Activated naive CD4-positive, alpha-beta T cell treated with anti-CD3 and anti-CD28 coated beads, Interleukin-2, amount 10 ng/mL, durations not matched to agents 7 days and 5 days (primary cell): Measurements from ENCODE around the gene SMG9.

Experiments
- CTCF ChIA-PET: fragments of 350-600 bp; sonication (Branson Sonifier 250); formaldehyde crosslinking; loops from one replicate; lab custom pipeline; 2021; ENCODE audit warnings: antibody characterized with exemption; lab: Charles Lee
- DNase-seq: peaks from one replicate; pipeline ENCODE4 v3.0.0-alpha.2; 2020
- H3K27ac Mint-ChIP-seq: one replicate; pipeline ENCODE4 v1.8.0; 2021; ENCODE audit warnings: mild to moderate bottlenecking, moderate library complexity, mixed read lengths
- H3K27me3 Mint-ChIP-seq: one replicate; pipeline ENCODE4 v1.8.0; 2021; ENCODE audit warnings: mild to moderate bottlenecking, mixed read lengths
- H3K36me3 Mint-ChIP-seq: one replicate; pipeline ENCODE4 v1.8.0; 2021; ENCODE audit warnings: mixed read lengths
- H3K4me1 Mint-ChIP-seq: one replicate; pipeline ENCODE4 v1.8.0; 2021; ENCODE audit warnings: mixed read lengths
- H3K4me3 Mint-ChIP-seq: one replicate; pipeline ENCODE4 v1.8.0; 2021; ENCODE audit warnings: mild to moderate bottlenecking, moderate library complexity, mixed read lengths
- H3K9me3 Mint-ChIP-seq: one replicate; pipeline ENCODE4 v1.8.0; 2021; ENCODE audit warnings: mixed read lengths

SMG9 gene

DNA sequence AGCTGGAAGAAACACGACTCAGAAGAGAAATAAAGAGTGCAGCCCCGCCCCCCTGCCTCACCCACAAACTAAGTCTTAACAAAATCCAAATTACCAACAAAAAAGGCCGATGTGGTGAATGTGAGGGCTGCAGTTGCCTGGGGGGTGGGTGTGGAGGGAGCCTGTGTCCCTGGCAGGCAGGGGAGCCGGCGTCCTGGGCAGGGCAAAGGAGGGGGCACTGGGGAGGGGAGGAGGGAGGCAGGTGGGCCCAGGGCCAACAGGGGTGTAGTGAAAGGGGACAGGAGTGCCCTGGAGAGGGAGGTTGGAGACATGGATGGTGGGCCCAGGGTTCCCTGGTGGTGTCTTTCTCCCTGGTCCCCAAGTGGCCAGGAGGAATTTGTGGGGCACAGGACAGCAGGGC, 34.8 kb downstream of the SMG9 start:
- Mint-ChIP-seq H3K36me3 (no peaks in the 10 kb centered on the region), H3K4me1 (no peaks in the 10 kb centered on the region), H3K27ac (no peak overlapping the region), H3K4me3 (no peak overlapping the region), H3K9me3 (no peaks in the 10 kb centered on the region), H3K27me3 (peaks cover 5% of the 10 kb centered on the region)
- DNase-seq = no peak
- CTCF ChIA-PET = interaction anchor here (1.0 kb wide), 1 partner anchor 165 kb away, joined by 3 read pairs; no protein-coding TSS in a partner anchor

DNA sequence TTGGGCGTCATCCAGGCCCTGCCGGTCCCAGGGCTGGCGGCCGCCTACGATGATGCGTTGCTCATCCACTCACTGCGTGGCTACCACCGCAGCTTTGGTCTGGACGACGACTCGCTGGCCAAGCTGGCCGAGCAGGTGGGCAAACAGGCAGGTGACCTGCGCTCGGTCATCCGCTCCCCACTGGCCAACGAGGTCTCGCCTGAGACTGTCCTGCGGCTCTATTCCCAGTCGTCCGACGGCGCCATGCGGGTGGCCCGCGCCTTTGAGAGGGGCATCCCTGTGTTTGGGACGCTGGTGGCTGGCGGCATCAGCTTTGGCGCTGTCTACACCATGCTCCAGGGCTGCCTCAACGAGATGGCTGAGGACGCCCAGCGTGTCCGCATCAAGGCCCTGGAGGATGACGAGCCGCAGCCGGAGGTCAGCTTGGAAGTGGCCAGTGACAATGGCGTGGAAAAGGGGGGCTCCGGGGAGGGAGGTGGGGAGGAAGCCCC, 35.3 kb downstream of the SMG9 start:
- H3K27ac Mint-ChIP-seq = no peak overlapping the region
- CTCF ChIA-PET = interaction anchor here (1.0 kb wide), 1 partner anchor 164 kb away, joined by 3 read pairs; no protein-coding TSS in a partner anchor

DNA sequence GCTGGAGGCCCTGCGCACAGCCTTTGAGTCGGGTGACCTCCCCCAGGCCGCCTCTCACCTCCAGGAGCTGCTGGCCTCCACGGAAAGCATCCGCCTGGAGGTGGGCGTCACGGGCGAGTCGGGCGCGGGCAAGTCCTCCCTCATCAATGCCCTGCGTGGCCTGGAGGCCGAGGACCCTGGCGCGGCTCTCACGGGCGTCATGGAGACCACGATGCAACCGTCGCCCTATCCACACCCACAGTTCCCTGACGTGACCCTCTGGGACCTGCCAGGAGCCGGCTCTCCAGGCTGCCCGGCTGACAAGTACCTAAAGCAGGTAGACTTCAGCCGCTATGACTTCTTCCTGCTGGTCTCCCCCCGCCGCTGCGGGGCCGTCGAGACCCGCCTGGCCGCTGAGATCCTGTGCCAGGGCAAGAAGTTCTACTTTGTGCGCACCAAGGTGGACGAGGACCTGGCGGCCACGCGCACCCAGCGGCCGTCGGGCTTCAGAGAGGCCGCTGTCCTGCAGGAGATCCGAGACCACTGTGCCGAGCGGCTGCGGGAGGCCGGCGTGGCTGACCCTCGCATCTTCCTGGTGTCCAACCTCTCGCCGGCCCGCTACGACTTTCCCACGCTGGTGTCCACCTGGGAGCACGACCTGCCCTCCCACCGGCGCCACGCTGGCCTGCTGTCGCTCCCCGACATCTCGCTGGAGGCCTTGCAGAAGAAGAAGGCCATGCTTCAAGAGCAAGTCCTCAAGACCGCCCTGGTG, 36.0 kb downstream of the SMG9 start:
- no peaks in the 10 kb centered on the region for H3K4me1 Mint-ChIP-seq
- CTCF ChIA-PET = no interaction called here
- DNase-seq = no peak
- H3K36me3 Mint-ChIP-seq = no peaks in the 10 kb centered on the region
- no peaks in the 10 kb centered on the region for H3K9me3 Mint-ChIP-seq
- H3K27ac Mint-ChIP-seq = no peak overlapping the region
- H3K27me3 Mint-ChIP-seq = peaks cover 8% of the 10 kb centered on the region
- H3K4me3 Mint-ChIP-seq = no peak overlapping the region

More for the DNA sequence above, 35.3 kb downstream of the SMG9 start:
- no peak for DNase-seq
- Mint-ChIP-seq H3K36me3 (no peaks in the 10 kb centered on the region), H3K4me1 (no peaks in the 10 kb centered on the region), H3K27me3 (peaks cover 8% of the 10 kb centered on the region), H3K9me3 (no peaks in the 10 kb centered on the region), H3K4me3 (no peak overlapping the region)

DNA sequence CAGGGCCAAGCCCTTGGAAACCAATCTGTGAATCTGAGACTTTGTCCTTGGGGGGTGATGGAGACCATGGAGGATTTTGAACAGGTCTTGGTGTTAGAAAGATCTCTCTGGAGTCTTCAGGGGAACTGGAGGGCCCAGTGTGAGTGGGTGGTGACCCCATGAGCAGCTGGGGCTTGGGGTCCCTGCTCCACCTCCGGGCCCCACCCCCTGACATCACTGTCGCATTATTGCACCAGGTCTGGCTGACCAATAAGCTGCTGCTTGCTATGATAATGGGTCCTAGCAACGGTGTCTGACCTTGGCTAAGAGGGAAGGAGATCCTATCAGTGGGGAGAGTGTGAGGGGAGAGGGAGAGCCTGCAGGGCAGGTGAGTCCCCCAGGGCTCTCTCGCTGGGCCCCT, 39.0 kb downstream of the SMG9 start, which contains the start of gene IRGC:
TSS of gene IRGC (plus strand) at position 301 of the 400 bp plus-strand sequence. CDS start 2,483 bp downstream, outside the sequence.
- Mint-ChIP-seq H3K4me3 (no peak within 1 kb of the TSS), H3K36me3 (no peaks in the 10 kb centered on the region), H3K9me3 (no peaks in the 10 kb centered on the region), H3K4me1 (no peaks in the 10 kb centered on the region), H3K27me3 (peaks cover 8% of the 10 kb centered on the region), H3K27ac (no peak within 1 kb of the TSS)
- CTCF ChIA-PET = no interaction called here
- no peak for DNase-seq

DNA sequence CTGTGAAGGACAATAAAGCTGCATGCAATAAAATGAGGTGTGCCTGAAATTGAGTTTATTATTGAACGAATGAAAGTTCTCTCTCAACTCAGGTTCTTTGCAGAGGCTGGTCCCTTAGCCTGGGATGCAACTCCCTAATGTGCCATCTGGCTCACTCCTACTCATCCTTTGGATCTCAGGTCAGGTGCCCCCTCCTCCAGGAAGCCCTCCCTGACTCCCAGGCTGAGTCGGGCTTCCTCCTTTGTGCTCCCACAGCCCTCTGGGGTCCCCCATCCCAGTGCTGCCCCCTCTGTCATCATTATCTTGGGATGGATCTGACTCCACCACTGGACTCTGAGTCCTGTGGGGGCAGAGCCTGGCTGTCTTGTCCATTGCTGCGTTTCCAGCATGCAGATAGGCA, 41.6 kb downstream of the SMG9 start:
- Mint-ChIP-seq H3K4me3 (no peak overlapping the region), H3K4me1 (no peaks in the 10 kb centered on the region)
- CTCF ChIA-PET = no interaction called here

DNA sequence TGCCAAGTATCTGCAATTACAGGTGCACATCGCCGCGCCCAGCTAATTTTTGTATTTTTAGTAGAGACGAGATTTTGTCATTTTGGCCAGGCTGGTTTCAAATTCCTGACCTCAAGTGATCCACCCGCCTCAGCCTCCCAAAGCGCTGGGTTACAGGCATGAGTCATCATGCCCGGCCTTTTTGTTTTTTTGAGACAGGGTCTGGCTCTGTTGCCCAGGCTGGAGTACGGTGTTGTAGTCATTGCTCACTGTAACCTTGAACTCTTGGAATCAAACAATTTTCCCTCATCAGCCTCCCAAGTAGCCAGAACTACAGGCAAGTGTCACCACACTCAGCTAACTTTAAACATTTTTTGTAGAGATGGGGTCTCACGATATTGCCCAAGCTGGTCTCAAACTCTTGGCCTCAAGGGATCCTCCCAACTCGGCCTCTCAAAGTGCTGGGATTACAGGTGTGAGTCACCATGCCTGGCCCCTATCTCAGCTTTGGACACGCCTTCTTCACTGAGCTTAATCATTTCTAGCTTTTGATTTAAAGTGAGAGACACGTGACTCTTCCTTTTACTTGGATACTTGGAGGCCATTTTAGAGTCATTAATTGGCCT, 42.9 kb downstream of the SMG9 start:
- DNase-seq = no peak
- CTCF ChIA-PET = no interaction called here
- peaks cover 8% of the 10 kb centered on the region for H3K9me3 Mint-ChIP-seq

More for the DNA sequence above, 41.6 kb downstream of the SMG9 start:
- Mint-ChIP-seq H3K27ac (no peak overlapping the region), H3K9me3 (peaks cover 6% of the 10 kb centered on the region), H3K36me3 (no peaks in the 10 kb centered on the region), H3K27me3 (peaks cover 12% of the 10 kb centered on the region)
- DNase-seq = no peak

DNA sequence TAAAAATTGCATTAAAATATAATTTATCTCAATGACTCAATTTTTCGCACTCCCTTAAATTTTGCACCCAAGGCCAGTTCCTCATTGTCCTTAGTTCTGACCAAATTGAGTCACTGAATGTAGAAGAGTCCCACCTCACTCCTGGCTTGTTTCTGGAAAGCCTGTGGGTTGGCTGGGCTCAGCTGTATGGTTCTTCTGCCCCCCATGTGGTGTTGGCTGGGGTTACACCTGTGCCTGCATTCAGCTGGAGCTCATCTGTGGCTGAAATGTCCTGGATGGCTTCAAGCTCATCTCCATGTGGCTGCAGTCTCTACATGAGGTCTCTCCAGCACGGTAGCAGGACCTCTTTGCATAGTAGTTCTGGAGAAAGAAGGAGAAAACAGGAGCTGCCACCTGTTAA, 46.0 kb downstream of the SMG9 start:
- Mint-ChIP-seq H3K4me3 (no peak overlapping the region), H3K27me3 (peaks cover 12% of the 10 kb centered on the region), H3K4me1 (no peaks in the 10 kb centered on the region), H3K9me3 (peaks cover 8% of the 10 kb centered on the region), H3K27ac (no peak overlapping the region), H3K36me3 (no peaks in the 10 kb centered on the region)
- CTCF ChIA-PET = interaction anchor here (1.2 kb wide), 1 partner anchor 36 kb away, joined by 3 read pairs; no protein-coding TSS in a partner anchor
- DNase-seq = no peak

More for the DNA sequence above, 42.9 kb downstream of the SMG9 start:
- Mint-ChIP-seq H3K4me1 (no peaks in the 10 kb centered on the region), H3K27me3 (peaks cover 12% of the 10 kb centered on the region), H3K36me3 (no peaks in the 10 kb centered on the region), H3K4me3 (no peak overlapping the region), H3K27ac (no peak overlapping the region)

DNA sequence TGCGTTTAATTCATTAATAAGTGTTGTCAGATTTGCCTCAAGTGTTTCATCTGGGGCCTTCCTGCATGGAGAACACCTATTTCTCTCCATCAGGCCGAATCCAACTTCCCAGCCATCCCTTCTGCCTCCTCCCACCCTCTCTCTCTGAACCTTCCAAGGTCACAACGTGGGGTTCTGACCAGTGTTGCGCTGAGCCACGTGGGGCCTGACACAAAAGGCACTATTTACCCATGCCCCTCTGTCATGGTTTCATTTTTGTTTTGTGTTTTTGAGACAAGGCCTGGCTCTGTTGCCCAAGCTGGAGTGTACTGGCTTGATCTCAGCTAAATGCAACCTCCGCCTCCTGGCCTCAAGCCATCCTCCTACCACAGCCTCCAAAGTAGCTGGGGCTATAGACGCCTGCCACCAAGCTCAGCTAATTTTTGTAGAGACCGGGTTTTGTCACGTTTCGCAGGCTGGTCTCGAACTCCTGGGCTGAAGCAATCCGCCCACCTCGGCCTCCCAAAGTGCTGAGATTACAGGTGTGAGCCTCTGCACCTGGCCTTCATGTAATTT, 47.5 kb downstream of the SMG9 start:
- Mint-ChIP-seq H3K4me1 (peaks cover 2% of the 10 kb centered on the region), H3K9me3 (peaks cover 8% of the 10 kb centered on the region), H3K36me3 (no peaks in the 10 kb centered on the region), H3K4me3 (no peak overlapping the region), H3K27ac (no peak overlapping the region), H3K27me3 (peaks cover 8% of the 10 kb centered on the region)
- CTCF ChIA-PET = interaction anchor here (1.2 kb wide), 1 partner anchor 38 kb away, joined by 3 read pairs; no protein-coding TSS in a partner anchor
- DNase-seq = no peak

DNA sequence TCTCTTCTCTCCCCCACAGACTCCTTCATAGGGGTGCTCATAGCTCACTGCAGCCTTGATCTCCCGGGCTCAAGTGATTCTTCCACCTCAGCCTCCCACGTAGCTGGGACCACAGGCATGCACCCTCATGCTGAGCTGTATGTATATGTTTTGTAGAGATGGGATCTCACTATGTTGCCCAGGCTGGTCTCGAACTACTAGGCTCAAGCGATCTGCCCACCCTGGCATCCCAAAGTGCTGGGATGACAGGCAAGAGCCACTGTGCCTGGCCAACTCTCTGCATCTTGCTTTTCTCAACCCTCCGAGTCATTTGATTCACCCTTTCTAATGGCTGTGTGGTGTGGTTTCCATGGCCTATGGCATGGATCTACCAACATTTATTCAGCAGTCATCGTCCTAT, 49.0 kb downstream of the SMG9 start:
- Mint-ChIP-seq H3K4me3 (no peak overlapping the region), H3K36me3 (peaks cover 2% of the 10 kb centered on the region), H3K27ac (no peak overlapping the region), H3K4me1 (peaks cover 11% of the 10 kb centered on the region), H3K27me3 (peaks cover 8% of the 10 kb centered on the region), H3K9me3 (peaks cover 9% of the 10 kb centered on the region)
- no peak for DNase-seq
- CTCF ChIA-PET = no interaction called here

DNA sequence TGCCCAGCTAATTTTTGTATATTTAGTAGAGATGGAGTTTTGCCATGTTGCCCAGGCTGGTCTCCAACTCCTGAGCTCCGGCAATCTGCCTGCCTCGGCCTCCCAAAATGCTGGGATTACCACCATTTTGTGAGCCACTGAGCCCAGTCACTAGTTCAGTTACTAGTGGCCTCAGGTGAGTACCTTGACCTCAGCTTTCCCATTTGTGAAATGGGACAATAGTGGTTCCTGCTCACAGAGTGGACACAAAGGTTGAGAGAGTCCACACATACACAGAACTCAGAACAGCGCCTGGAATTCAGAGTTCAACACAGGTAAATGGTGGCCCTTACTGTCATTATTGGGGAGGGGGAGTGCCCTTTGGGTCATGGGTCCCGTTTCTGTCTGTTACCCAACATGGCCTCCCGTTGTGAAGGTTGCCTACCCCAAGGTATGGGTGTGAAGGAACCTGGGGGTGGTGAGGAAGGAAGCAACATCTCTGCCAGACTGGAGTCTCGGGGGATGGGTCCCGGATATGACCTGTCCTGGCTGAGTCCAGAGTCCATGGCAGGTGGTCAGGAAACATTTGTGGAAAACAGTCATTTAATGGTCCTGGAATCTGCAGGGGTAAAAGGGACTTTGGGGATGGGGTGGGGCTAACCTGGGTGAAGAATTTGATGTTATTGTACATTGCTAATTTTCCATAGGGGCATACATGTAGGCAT, 50.6 kb downstream of the SMG9 start:
- Mint-ChIP-seq H3K4me1 (peaks cover 26% of the 10 kb centered on the region), H3K9me3 (peaks cover 8% of the 10 kb centered on the region), H3K4me3 (no peak overlapping the region), H3K36me3 (peaks cover 2% of the 10 kb centered on the region), H3K27ac (no peak overlapping the region), H3K27me3 (peaks cover 21% of the 10 kb centered on the region)
- CTCF ChIA-PET = interaction anchor here (0.5 kb wide), 1 partner anchor 10 kb away, joined by 3 read pairs; no protein-coding TSS in a partner anchor
- no peak for DNase-seq

DNA sequence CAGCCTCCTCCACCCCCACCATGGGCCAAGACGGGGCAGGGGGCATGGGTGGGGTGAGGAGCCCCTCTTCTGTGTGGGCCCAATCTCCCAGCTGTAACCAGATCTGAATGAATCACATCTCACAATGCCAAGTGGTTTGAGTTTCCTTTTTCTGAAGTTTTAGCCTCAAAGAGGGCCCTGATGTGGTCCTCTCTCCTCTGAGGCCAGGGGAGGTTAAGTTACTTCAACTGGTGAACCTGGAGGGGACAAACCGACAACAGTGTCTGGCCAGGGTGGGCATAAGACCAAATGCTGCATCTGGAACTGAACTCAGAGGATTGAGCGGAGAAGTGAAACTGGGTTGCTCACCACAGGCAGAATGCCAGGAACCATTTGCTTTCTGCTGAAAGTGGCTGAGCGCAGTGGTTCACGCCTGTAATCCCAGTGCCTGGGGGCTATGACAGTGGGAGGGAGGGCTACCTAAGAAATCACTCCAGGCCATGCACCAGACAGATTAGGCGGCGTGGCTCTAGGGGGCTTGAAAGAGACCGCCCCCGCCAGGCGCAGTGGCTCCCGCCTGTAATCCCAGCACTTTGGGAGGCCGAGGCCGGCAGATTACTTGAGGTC, 54.3 kb downstream of the SMG9 start:
- Mint-ChIP-seq H3K4me3 (peak overlapping the region; percentile 74), H3K36me3 (peaks cover 2% of the 10 kb centered on the region), H3K27ac (peak overlapping the region; percentile 96), H3K4me1 (peaks cover 30% of the 10 kb centered on the region), H3K9me3 (peaks cover 1% of the 10 kb centered on the region), H3K27me3 (peaks cover 44% of the 10 kb centered on the region)
- CTCF ChIA-PET = interaction anchor here (1.8 kb wide), 1 partner anchor 32 kb away, joined by 6 read pairs; no protein-coding TSS in a partner anchor
- no peak for DNase-seq

DNA sequence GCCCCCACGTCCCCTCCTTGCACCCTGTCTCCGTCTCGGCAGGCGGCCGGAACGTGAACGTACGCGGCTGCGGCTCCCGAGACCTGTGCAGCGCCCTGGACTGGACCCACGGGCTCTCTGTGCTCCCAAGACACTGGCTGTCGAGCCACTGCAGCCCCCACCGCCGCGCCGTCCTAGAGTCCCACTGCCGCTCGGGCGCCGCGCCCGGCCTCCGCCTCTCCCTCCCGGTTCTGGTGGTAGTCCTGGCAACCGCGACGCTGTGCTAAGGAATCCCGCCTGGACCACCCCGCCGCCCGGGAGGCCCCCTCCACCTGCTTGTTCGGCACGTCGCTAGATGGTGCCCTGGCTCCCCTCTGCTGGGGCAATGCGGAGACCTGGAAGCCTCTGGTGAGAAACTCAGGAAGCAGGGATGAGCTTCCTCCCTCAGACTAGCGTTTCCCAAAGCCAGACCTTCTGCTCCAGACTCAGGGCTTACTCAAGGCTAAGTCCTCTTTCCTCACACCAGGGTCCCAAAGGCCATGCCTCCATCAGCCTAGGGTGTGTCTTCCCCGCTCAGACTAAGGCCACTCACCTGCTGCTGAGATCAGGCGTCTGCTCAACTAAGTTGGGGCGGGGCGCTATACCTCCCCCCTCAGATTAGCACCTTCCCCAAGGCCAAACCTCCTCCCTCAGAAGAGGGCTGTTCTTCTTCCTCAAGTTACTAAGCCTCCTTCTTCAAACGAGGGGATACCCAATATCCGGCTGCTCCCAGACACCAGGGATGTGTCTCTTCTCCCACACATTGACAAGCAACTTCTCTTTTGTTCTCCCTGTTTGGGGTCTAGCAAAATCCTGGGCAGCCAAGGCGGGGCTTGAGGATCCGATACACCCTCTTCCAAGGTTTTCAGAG, 55.0 kb downstream of the SMG9 start:
- CTCF ChIA-PET = interaction anchor here (1.8 kb wide), 1 partner anchor 31 kb away, joined by 6 read pairs; no protein-coding TSS in a partner anchor
- no peak for DNase-seq
- Mint-ChIP-seq H3K27ac (peak overlapping the region; percentile 96), H3K36me3 (peaks cover 2% of the 10 kb centered on the region), H3K9me3 (peaks cover 1% of the 10 kb centered on the region), H3K4me1 (peaks cover 30% of the 10 kb centered on the region), H3K27me3 (peaks cover 47% of the 10 kb centered on the region), H3K4me3 (peak overlapping the region; percentile 22)

DNA sequence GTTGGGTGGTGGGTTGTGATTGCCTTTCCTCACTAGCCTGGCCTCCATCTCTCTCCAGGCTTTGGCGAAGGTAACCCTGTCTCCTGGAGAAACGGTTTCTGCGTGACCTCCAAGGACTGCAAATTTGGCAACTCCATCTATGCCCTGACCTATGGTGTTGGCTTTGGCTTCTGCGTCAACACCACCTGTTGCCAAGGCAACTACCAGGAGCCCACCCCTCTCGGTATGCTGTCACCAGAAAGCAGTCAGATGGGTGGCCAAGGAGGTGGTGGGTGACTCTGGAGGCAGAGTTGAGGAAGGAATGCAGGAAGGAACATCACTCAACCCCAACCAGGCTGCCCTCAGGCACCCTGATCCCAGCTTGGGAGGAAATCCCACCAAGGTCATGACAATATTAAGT, 57.5 kb downstream of the SMG9 start:
- H3K27me3 Mint-ChIP-seq = peaks cover 58% of the 10 kb centered on the region
- peaks cover 3% of the 10 kb centered on the region for H3K36me3 Mint-ChIP-seq
- no peak for DNase-seq
- peaks cover 29% of the 10 kb centered on the region for H3K4me1 Mint-ChIP-seq
- peaks cover 7% of the 10 kb centered on the region for H3K9me3 Mint-ChIP-seq
- H3K27ac Mint-ChIP-seq = no peak overlapping the region
- CTCF ChIA-PET = no interaction called here
- no peak overlapping the region for H3K4me3 Mint-ChIP-seq
